Measurements from ENCODE around the gene PKNOX2.

PKNOX2 gene

DNA sequence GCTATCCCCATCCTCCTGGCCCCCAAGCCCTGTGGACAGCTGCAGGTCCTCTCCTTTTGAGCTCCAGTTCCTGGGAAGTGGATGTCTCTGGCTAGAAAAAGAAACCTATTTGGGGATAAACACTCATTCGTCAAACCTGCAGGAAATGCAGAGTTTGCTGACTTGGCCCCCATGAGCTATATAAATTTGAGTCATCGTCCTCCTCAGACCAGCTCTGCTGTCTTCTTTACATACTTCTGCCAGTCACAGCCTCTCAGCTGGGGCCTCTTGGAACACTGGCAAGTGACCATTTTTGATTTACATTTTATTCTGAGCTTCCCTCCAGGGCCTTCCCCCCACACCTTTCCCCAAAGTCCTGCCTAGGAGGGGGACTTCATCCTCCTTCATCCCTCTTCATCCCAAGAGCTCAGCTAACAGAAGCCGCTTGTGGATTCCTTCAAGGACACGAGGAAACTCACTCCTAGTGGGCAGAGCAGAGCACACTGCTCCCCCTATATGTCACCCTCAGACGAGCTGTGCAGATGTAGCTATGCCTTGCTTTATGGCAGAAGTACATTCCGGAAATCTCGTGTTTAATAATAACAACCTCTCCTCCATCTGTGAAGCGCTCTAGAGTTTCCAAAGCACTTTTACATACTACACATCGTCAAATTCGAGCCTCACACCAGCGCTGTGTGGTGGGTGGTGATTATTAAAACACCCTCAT lies 199.7 kb downstream of the PKNOX2 start:
- DNase-seq (ENCODE audit: low read depth) = no peak

- no peak for DNase-seq (ENCODE audit: low read depth)
Observed at GRCh38 chr11:125365196-125365931, 200.8 kb downstream of the PKNOX2 start.

- no peak for DNase-seq (ENCODE audit: low read depth)
Observed at GRCh38 chr11:125367710-125368109, 203.2 kb downstream of the PKNOX2 start.

DNA sequence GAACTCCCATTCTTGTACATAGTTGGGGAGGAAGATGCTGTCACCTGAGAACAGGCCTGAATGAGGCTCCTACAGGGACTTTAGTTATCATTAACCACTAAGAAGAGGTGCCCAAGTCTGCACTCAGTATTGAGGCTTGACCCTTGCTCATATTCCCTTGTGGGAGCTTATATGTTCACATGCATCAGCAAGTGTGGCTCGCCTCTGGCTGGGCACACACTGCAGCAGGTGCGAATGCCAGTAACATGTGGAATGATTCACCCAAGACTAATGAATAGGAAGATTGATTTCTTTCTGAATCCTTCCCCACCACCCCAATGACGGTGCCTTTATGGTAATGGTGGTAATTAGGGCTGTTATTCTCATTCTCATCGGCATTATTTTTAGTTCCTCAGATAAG lies 204.2 kb downstream of the PKNOX2 start:
- DNase-seq (ENCODE audit: low read depth) = no peak

DNA sequence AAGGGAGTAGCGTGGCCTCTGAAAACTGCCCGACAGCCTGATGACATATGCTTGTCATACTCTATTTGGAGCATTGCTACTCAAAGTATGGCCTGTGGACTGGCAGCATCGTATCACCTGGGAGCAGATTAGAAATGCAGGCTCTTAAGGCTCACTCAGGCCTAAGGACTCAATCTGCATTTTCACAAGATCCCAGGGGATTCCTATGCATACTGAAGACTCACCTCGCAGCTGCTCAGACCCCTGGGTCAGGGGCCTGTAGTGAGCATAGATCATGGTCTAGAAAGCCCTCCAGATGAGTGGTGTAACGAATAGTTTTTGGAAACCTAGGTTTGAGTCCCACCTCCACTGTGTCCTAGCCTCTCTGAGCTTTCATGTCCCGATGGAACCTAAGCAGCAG lies 205.3 kb downstream of the PKNOX2 start:
- no peak for DNase-seq (ENCODE audit: low read depth)

DNA sequence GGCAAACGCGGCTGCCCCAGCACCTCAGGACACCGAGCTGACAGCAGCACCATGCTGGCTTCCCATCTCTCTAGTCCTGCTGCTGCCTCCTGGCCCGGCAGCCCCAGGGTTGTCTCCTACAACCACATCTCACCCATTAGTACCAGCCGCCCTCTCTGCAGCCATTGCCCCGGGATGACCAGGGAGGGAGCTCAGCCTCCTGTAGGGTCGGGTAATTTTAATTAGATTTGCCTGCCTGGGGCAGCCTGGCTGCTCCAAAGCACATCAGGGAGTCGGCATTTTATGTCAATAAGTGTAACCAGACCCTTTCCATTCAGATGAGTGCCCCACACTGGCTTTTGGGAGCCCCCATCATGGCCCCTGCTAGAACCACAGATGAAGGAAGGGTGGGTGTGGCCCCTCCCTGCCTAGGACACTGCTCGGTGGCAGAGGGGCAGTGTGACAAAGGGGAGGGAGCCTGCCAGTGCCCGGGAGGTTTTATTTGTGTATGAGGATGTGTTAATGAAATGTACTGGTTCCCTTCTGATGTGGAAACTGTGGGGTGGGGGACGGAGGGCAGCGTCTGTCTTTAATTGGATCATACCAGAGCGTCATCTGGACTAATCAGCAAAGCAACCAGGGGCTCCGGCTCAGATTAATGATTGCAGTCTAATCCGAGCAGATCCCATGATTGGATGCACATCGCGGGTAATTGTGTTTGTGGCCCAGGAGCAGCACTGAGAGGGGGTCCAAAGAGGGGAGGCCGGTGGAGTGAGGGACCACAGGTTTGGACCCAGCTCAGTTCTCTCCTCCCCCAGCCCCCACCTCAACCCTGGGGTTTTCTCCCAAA lies 206.2 kb downstream of the PKNOX2 start:
- DNase-seq (ENCODE audit: low read depth) = no peak

DNA sequence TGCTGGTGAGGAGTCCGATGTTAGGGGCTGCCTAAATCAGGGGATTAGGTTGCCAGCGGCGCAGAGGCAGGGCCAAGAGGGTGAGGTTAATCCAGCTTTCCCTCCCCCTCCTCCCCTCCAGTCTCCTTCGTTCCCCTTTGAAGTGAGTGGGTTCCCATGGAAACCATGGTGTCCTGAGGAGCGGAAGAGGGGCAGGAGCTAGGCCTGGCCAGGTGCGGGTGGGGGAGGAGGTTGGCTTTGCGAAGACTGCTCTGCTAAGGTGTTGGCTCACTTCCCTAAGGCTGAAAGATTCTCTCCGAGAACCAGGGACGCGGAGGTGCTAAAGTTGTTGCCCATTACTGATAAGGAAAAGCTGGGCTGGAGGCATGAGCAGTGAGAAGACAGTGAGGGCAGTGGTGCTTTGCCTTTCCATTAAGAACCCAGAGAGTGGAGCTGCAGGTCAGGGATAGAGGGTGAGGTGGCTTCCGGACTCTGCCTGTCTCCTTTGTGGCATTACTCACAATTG lies 206.9 kb downstream of the PKNOX2 start:
- no peak for DNase-seq (ENCODE audit: low read depth)

GRCh38 chr11:125372088-125372487 lies 207.5 kb downstream of the PKNOX2 start:
- no peak for DNase-seq (ENCODE audit: low read depth)

GRCh38 chr11:125372911-125373310 lies 208.4 kb downstream of the PKNOX2 start:
- no peak for DNase-seq (ENCODE audit: low read depth)

DNA sequence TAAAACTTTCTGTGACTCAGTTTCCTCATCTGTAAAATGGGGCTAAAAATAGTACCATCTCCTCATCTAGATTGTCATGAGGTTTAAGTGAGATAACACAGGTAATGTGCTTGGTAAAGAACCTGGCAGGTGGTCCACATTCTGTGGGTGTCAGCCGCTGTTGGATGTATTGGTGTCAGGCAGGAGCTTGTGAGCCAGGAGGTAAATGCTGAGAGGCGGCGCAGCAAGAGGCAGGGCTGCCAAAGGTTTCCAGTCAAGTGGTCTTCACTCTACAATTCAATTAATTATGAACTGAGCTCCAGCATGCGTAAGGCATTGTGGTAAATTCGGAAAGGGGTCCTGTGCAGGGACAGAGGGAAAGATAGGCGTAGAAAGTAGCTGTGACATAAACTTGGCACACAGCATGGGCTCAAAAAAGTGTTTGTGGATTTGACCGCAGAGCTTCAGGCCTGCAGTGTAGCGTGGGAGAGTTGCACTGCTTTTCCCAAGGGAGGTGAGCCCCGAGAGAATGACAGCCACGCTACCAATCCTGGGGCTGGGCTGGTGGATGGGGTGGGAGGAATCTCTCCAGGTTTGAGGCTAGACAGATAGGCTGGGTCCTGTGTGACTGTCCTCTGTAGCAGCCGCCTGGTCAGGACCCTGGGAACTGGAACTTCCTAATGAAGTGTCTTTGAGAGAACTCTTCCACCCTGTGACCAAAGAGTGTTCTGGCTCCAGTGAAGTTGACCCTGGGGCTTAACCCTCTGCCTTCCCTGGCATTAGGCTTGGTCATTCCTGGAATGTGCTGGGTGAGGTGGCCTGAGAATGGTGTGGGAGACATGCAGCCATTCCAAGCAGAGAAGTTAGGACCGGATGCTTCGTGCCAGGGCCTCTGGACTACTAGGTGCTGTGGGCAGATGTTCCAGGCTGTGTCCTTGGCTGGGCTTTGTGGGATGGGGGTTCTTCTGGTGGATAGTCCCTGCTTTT lies 209.2 kb downstream of the PKNOX2 start:
- peak; percentile 27 for DNase-seq (ENCODE audit: low read depth)

DNA sequence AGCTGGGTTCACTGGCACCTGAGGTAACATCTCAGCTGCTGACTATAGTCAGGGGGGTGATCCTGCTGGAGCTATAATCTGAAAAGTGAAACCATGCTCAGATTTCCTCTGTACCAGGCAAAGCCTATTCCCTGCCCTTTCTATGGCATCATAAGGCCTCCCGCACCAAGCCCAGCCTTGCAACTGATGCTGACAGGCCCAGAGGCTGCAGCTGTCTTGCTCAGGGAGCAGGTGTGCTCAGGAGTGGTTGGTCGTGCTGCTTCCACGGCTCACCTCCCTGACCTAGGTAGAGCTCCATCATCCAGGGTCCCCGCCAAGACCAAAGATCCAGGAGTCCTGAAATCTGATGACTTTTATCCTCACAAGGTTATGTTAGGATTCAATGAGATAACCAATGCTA lies 209.8 kb downstream of the PKNOX2 start:
- DNase-seq (ENCODE audit: low read depth) = no peak

DNA sequence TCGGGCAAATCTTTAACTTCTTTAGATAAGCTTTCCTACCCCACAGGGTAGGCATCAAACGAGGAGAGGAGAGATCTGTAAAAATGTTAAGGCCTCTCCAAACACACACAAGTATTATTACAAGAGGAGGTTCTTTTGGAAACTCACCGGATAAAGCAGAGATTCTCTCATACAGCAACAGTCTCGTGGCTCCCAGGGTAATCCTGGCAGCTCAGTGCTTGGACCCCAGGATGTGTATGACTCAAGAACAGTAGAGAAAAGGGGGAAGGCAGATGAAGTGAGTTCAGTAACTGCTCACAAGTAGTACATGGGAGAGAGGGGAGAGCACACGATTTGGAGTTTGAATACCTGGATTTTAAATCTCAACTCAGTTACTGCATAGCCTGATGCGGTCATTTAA lies 210.6 kb downstream of the PKNOX2 start:
- no peak for DNase-seq (ENCODE audit: low read depth)

DNA sequence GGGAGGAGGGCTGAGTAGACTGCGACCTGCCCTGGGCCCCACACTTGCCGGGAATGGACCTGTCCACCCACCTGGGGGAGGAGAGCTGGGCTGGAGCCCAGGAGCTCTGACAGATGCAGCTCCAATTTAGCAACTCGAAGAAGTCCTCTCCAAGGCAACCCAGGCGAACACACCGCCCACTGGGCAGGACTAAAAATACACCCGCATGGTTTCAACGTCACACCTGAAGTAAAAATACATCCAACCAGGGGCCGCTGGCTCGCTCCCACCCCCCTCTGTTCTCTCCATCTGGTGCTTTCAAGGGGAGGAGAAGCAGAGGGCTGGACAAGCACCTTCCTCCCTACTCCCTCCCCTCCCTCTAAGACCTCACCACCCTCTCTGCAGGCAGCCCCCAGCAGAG lies 211.6 kb downstream of the PKNOX2 start:
- DNase-seq (ENCODE audit: low read depth) = peak; percentile 21

DNA sequence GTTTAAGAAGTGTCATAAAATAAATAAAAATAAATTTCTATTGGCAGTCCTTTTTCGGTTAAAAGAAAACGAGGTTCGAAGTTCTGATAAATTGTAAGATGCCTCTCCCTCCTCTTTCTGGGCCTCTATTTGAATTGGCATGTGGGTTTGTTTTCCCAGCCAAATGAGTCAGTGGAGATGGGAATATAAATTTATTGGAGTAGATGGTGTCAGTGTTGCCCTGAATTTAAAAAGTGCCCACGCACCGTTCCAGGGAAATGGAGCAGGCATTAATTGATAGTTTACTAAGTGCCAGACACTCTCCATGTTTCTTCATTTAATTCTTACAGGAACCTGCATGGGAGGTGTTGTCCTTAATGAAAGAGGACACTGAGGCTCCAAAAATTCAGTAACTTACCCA lies 212.3 kb downstream of the PKNOX2 start:
- no peak for DNase-seq (ENCODE audit: low read depth)

- DNase-seq (ENCODE audit: low read depth) = no peak
Observed at GRCh38 chr11:125378083-125378482, 213.5 kb downstream of the PKNOX2 start.

- DNase-seq (ENCODE audit: low read depth) = no peak
Observed at GRCh38 chr11:125378571-125378970, 214.0 kb downstream of the PKNOX2 start.

- no peak for DNase-seq (ENCODE audit: low read depth)
Observed at GRCh38 chr11:125379565-125379964, 215.0 kb downstream of the PKNOX2 start.

- no peak for DNase-seq (ENCODE audit: low read depth)
Observed at GRCh38 chr11:125379981-125380380, 215.4 kb downstream of the PKNOX2 start.

DNA sequence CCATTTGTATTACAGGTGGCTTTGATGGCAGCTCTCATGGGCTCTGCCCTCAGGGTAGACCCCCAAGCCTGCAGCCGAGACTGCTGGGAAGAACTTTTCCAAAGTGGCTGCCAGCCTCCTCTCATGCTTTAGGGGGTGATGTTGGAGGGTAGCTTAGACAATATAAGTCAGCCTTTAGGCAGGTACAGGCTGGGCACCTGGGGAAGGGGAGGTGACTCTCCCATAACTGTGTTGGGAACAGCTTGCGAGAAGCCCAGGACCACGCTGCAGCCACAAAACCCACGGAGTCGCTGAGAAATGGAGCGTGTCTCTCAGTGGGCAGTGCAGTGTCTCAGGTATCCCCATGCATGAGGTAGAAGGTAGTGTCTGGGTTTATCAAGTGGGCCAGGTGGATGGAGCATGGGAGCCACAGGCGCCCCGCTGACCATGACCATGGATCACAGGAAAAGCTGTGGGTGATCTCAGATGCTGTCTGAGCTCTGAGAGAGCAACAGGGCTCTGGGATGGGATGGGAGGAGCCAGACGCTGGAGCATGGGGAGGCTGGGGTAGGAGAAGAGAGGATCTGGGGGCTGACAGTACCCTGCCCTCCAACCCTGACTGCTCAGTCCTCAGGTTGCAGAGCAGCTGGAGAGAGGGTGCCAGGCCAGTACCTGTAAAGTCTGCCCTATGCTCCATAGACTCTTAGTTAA lies 216.3 kb downstream of the PKNOX2 start:
- no peak for DNase-seq (ENCODE audit: low read depth)

GRCh38 chr11:125381499-125382044 lies 217.0 kb downstream of the PKNOX2 start:
- no peak for DNase-seq (ENCODE audit: low read depth)
